Small intestine (tissue), 7 donors: ENCODE data around the gene CDC7. TPM values are rescaled to one million over a fixed set of nuclear protein-coding genes. Genes with fewer than 3 reads are reported as not detected.

Experiments
- DNase-seq, 2 donors: peaks; one replicate each; pipeline versions ENCODE4 v3.0.0 to v3.0.0-alpha.2; 2013
- FAIRE-seq: peaks from 2 replicates; lab custom pipeline; 2012; peaks lifted over from hg19 to GRCh38; lab: Jason Lieb, UNC
- H3K27ac ChIP-seq, 3 donors: one replicate each; pipeline ENCODE4 v1.5.1; 2013; ENCODE audit warnings: low read length in 2 of 3, mild to moderate bottlenecking in 2 of 3, control low read depth in 1 of 3, inconsistent platforms in 1 of 3, low read depth in 1 of 3, moderate library complexity in 1 of 3
- H3K27me3 ChIP-seq, 3 donors: one replicate each; pipeline ENCODE4 v1.6.1; 2013; ENCODE audit warnings: low read length in 3 of 3, inconsistent platforms in 1 of 3; ENCODE audit not compliant: control insufficient read depth in 3 of 3, insufficient read depth in 3 of 3
- H3K36me3 ChIP-seq, 3 donors: one replicate each; pipeline ENCODE4 v1.6.1; 2013; ENCODE audit warnings: low read length in 3 of 3, inconsistent platforms in 1 of 3, low read depth in 1 of 3, mild to moderate bottlenecking in 1 of 3, moderate library complexity in 1 of 3; ENCODE audit not compliant: control insufficient read depth in 3 of 3, insufficient read depth in 2 of 3
- H3K4me1 ChIP-seq, 3 donors: one replicate each; pipeline ENCODE4 v1.6.1; 2013; ENCODE audit warnings: low read length in 2 of 3, inconsistent platforms in 1 of 3, low read depth in 1 of 3, mild to moderate bottlenecking in 1 of 3, moderate library complexity in 1 of 3; ENCODE audit not compliant: control insufficient read depth in 3 of 3, insufficient read depth in 2 of 3
- H3K4me3 ChIP-seq, 3 donors: one replicate each; pipeline ENCODE4 v1.5.1; 2013; ENCODE audit warnings: low read length in 3 of 3, control low read depth in 1 of 3, inconsistent platforms in 1 of 3, low read depth in 1 of 3, mild to moderate bottlenecking in 1 of 3, moderate library complexity in 1 of 3
- H3K9me3 ChIP-seq, 2 donors: one replicate each; pipeline ENCODE4 v1.6.1; 2013; ENCODE audit warnings: low read depth in 1 of 2, low read length in 1 of 2; ENCODE audit not compliant: control insufficient read depth in 2 of 2, insufficient read depth in 1 of 2
- WGBS, 3 donors: extraction: QIAGEN DNeasy Blood & Tissue Kit; methylation state at CpG; one replicate each; pipeline ENCODE4 v1.1.7; 2013; 5-methylcytosine and 5-hydroxymethylcytosine counted together
- polyA plus RNA-seq, 4 donors: library from polyadenylated mRNA; stranded (reverse) in 3 of 4; unstranded in 1 of 4; fragments of 200-250 nt in 3 of 4; fragments of 120-200 nt in 1 of 4; gene quantifications; one replicate each; pipeline versions ENCODE4 v1.2.1 to v1.2.3, GENCODE V29; 2013
- donor health status: healthy with polysubstance abuse.
- donor health status: control.
- donor health status: control.
- donor health status: Bipolar disorder and iron deficiency.
- donor health status: healthy.

CDC7 gene
- polyA plus RNA-seq, 4 donors = 0.27 to 9.4 (median 3.5) TPM

- H3K27me3 ChIP-seq = no peaks in the 10 kb centered on the region
- FAIRE-seq = no peak
These were observed 66.9 kb downstream of the CDC7 start for GRCh38 chr1:91567583-91567982.

DNA sequence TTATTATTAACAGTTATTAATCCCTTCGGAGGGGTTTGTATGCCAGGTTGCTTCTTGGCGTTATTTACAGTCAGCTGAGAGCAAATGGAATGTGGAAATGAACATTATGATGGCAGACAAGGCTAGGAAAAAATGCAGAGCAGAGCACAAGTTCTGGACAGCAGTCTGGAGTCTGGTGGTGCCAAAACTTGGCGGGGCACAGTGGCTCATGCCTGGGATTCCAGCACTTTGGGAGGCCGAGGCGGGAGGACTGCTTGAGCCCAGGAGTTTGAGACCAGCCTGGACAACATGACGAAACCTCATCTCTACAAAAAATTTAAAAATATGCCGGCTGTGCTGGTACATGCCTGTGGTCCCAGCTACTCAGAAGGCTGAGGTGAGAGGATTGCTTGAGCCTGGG, 67.6 kb downstream of the CDC7 start:
- 93 to 98% (median 94%) methylated on average over 7 of the region's 7 CpGs for WGBS, 3 donors
- Histone ChIP-seq H3K4me3 (no peak overlapping the region), H3K27ac (no peak overlapping the region), H3K9me3 (no peaks in the 10 kb centered on the region), H3K27me3 (no peaks in the 10 kb centered on the region), H3K4me1 (no peaks in the 10 kb centered on the region), H3K36me3 (no peaks in the 10 kb centered on the region)
- FAIRE-seq = no peak
- DNase-seq = no peak

More at GRCh38 chr1:91567583-91567982, 66.9 kb downstream of the CDC7 start:
- H3K36me3 ChIP-seq = no peaks in the 10 kb centered on the region
- H3K27ac ChIP-seq = no peak overlapping the region
- DNase-seq = no peak
- no peaks in the 10 kb centered on the region for H3K4me1 ChIP-seq
- WGBS, 3 donors = 48 to 80% (median 63%) methylated on average over 4 of the region's 4 CpGs
- no peak overlapping the region for H3K4me3 ChIP-seq
- H3K9me3 ChIP-seq = no peaks in the 10 kb centered on the region

DNA sequence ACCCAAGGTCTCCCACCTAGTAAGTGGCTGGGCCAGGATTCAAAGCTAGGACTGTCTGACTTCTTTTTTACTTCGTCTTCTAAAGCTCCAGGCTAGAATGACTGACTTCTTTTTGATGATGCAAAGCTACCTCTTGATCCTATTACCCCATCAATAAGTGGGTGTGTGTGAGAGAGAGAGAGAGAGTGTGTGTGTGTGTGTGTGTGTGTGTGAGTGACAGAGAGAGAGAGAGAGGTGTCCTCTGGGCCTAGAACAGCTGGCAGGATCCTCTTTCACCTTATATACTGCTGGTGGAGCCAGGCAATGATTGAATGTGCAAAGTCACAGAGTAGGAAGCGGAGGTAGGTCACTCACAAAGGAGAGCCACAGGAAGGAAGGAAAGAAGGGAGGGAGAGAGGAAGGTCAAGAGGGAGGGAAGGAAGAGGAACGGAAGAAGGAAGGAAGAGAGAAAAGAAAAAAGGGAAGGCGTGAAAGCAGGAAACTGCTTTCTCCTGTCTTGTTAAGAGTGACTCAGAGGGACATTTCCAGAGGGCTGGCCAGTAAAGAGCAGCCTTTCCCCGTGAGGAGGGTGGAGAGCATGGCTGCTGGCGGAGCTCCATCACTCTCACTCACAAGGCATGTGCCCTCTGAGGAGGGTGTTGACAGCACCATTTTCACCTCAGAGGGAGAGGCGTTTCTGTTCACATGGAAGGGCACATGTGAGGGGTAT, 68.9 kb downstream of the CDC7 start:
- no peaks in the 10 kb centered on the region for H3K4me1 ChIP-seq
- H3K36me3 ChIP-seq = no peaks in the 10 kb centered on the region
- no peaks in the 10 kb centered on the region for H3K9me3 ChIP-seq
- DNase-seq (no peak), FAIRE-seq (no peak)
- no peaks in the 10 kb centered on the region for H3K27me3 ChIP-seq
- 57 to 66% (median 63%) methylated on average over 7 of the region's 7 CpGs for WGBS, 3 donors
- peak overlapping the region in 1 of 3 donors; percentile 60 for H3K27ac ChIP-seq
- no peak overlapping the region for H3K4me3 ChIP-seq

- Histone ChIP-seq H3K4me1 (no peaks in the 10 kb centered on the region), H3K9me3 (no peaks in the 10 kb centered on the region), H3K27ac (peak overlapping the region in 1 of 3 donors; percentile 60), H3K27me3 (no peaks in the 10 kb centered on the region), H3K4me3 (no peak overlapping the region), H3K36me3 (no peaks in the 10 kb centered on the region)
- WGBS, 3 donors = 52 to 66% (median 56%) methylated on average over 2 of the region's 2 CpGs
- FAIRE-seq = no peak
- no peak for DNase-seq
These were observed 69.4 kb downstream of the CDC7 start for GRCh38 chr1:91570120-91570448.

DNA sequence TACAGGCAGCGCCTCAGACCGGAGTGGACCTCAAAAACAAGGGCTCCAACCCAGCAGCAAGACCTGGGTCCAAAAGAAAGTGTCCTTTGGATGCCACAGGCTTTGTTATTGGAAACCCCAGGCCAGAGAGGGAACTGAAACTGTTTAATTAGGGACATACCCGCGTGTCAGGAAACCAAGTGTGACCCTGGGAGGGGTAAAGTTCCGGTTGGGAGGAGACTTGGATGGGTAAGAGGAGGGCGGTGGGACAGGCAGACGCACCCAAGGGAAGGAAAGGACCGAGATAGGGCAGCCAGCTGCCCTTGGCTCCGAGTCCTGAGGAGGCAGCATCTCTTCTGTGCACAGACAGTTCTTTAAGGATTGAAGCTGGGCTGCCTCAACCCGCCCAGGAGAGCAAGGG, 71.4 kb downstream of the CDC7 start:
- no peak overlapping the region for H3K27ac ChIP-seq
- H3K4me3 ChIP-seq = no peak overlapping the region
- no peaks in the 10 kb centered on the region for H3K27me3 ChIP-seq
- FAIRE-seq (no peak), DNase-seq (no peak)
- no peaks in the 10 kb centered on the region for H3K9me3 ChIP-seq
- H3K4me1 ChIP-seq = no peaks in the 10 kb centered on the region
- H3K36me3 ChIP-seq = no peaks in the 10 kb centered on the region
- 59 to 77% (median 74%) methylated on average over 10 of the region's 10 CpGs for WGBS, 3 donors

Other genes starting within 250 kb of the CDC7 start
- gene HFM1, start 96.0 kb upstream of the CDC7 start, polyA plus RNA-seq = under 1 TPM in 2 of 4 donors, not detected in 2; 0.25 to 0.75 TPM